GM23338 (cell line): Measurements from ENCODE around the gene CCDC174.

Experiments
- CREB1 ChIP-seq: fragments of 250-450 bp; sonication (Bioruptor Pico); IDR thresholded peaks from 2 replicates; pipeline ENCODE4 v1.5.0; 2020; ENCODE audit warnings: low read depth, mild to moderate bottlenecking, moderate library complexity
- CTCF ChIP-seq, 2 experiments: fragments of 200-600 bp in 1 of 2; sonication (generic) in 1 of 2; conservative IDR thresholded peaks; 2 replicates each; pipeline versions ENCODE4 v1.5.1 to v1.6.1; 2016 to 2017; ENCODE audit warnings: antibody characterized with exemption in 2 of 2, low read depth in 2 of 2, mild to moderate bottlenecking in 2 of 2, moderate library complexity in 1 of 2
- EZH2 ChIP-seq: fragments of 200-600 bp; sonication (generic); IDR thresholded peaks from one replicate; pipeline ENCODE4 v1.8.0; 2017; ENCODE audit warnings: antibody characterized with exemption, mild to moderate bottlenecking, low read depth; ENCODE audit not compliant: unreplicated experiment
- EZH2phosphoT487 ChIP-seq: fragments of 200-600 bp; sonication (generic); IDR thresholded peaks from one replicate; pipeline ENCODE4 v1.8.1; 2018; ENCODE audit warnings: antibody characterized with exemption; ENCODE audit not compliant: unreplicated experiment
- JUNB ChIP-seq: IDR thresholded peaks from one replicate; pipeline ENCODE4 v1.6.1; 2016; ENCODE audit warnings: antibody characterized with exemption; ENCODE audit not compliant: unreplicated experiment
- POLR2AphosphoS5 ChIP-seq: IDR thresholded peaks from 2 replicates; pipeline ENCODE4 v1.6.1; 2016; ENCODE audit warnings: antibody characterized with exemption, low read depth
- REST ChIP-seq: IDR thresholded peaks from one replicate; pipeline ENCODE4 v1.6.1; 2018; ENCODE audit warnings: antibody characterized with exemption; ENCODE audit not compliant: unreplicated experiment
- ZNF114 ChIP-seq: fragments of 250-450 bp; sonication (Bioruptor Pico); IDR thresholded peaks from 2 replicates; pipeline ENCODE4 v1.5.0; 2020; ENCODE audit warnings: mild to moderate bottlenecking, moderate library complexity
- ZNF462 ChIP-seq: fragments of 250-450 bp; sonication (Bioruptor Pico); IDR thresholded peaks from 2 replicates; pipeline ENCODE4 v1.5.0; 2020; ENCODE audit warnings: mild to moderate bottlenecking, moderate library complexity

- TF ChIP-seq CTCF (conservative IDR thresholded peaks at IDR 0.05; ENCODE audit: low read depth in 2 of 2) (no peak), EZH2phosphoT487 (no peak), EZH2 (no peak), POLR2AphosphoS5 (no peak), REST (no peak), JUNB (no peak), ZNF462 (CRISPR knock-in tag) (no peak), CREB1 (no peak), ZNF114 (CRISPR knock-in tag) (no peak)
Measured at GRCh38 chr3:14634763-14635400, 16.7 kb upstream of the CCDC174 start.
